GM11168 (cell line): Measurements from ENCODE around the gene MEOX2.

ENCODE experiments used
- in situ Hi-C: fragments of 300-500 bp; cut with MboI; formaldehyde crosslinking; loops from one replicate; pipeline ENCODE4 v1.12.0; 2022; ENCODE audit warnings: low sequenced_read_pairs; ENCODE audit not compliant: unreplicated experiment

MEOX2 gene

DNA sequence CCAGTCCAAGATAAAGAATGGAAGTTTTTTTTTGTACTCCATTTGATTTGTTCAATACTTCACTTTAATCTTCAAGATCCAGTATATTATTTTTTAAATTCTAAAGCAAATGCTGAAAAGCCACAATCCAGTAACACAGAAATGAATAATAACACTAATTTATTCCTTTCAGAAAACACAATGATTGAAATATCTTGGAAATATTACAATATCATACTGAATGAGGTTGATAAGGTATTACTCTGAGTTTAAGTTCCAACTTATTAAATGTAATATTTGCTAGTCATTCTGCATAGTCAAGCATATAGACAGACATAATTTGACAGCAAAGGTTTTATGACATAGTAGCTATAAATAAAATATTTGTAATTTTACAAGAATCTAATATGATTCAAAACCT lies 4.4 kb downstream of the MEOX2 start:
- in situ Hi-C loops, result no loop called here

DNA sequence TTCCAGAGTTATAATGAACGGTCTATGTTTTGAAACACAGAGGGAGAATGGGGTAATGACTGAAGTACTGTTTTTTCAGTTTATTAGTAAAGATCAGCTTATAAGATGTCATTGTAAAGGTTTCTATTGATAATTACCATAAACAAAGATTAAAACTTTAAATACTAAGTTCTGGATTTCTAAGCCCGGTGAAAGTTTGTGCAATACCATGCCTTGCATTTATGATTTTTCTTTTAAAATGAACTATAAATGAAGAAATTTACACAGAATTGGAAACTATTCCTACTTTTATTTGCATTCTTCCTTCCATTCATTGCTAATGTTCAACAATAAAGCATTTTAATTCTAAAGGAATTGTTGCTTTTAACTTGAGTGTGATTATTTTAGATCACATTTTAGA lies 4.9 kb downstream of the MEOX2 start:
- in situ Hi-C loops, result no loop called here

GRCh38 chr7:15681186-15681585 lies 5.3 kb downstream of the MEOX2 start:
- in situ Hi-C loops, result no loop called here

- in situ Hi-C loops, result no loop called here
Observed at GRCh38 chr7:15680446-15680845, 6.0 kb downstream of the MEOX2 start.

DNA sequence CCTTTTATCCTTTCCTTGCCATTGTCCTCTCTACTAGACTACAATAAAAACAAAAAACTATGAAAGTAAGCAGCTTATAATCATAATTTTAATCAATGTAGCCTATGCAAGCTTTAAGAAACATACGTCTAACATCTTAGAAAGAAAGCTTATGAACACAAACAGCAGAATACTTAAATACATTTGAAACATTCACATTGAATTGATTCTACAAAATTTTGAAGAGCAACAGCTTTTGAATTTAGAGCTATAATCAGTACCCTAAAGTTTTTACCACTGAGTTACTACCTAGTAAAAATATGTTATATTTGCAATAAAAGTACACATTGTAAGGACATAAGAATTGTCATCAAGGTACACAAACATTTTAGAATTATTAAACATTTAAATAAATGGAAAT lies 7.2 kb downstream of the MEOX2 start:
- in situ Hi-C loops, result no loop called here

- in situ Hi-C loops, result no loop called here
Observed at GRCh38 chr7:15678653-15679052, 7.8 kb downstream of the MEOX2 start.

DNA sequence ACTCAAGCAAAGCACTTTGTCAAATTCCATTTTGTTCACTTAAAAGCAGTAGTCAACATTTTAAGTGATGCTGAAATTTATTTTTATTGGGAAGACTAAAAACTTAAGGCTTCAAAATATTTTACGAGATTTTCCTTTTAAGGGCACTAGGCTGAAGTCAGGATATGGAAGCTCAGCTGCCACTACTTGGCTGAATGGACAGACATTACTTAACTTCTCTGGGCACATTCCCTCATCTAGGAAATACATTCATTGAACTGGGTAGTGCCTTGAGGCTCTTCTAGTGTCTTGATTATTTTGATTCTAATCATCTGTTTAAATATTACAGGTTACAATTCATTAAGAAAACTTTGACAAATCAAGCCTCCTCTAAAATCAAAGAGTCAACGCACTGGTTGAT lies 11.1 kb downstream of the MEOX2 start:
- in situ Hi-C loops, result no loop called here

DNA sequence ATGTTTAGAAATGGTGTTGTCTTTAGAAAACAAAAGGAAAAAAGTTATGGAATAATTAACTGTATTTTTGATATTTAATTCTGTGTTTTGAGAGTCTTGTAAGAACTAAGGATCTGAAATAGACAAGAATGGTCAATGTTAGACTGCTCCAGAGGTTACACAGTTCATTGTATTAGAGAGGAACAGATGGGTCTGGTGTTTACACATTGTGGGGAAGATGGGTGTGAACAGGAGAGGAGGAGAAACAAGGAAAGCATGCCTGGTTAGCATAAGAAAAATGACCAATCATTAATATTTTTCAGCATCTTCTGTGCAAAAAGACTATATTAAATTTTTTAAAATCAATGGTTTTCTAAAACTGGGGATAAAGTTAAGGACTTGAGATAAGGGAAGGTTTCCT lies 11.9 kb downstream of the MEOX2 start:
- in situ Hi-C loops, result no loop called here

GRCh38 chr7:15669443-15670090 lies 16.9 kb downstream of the MEOX2 start:
- in situ Hi-C loops, result no loop called here

DNA sequence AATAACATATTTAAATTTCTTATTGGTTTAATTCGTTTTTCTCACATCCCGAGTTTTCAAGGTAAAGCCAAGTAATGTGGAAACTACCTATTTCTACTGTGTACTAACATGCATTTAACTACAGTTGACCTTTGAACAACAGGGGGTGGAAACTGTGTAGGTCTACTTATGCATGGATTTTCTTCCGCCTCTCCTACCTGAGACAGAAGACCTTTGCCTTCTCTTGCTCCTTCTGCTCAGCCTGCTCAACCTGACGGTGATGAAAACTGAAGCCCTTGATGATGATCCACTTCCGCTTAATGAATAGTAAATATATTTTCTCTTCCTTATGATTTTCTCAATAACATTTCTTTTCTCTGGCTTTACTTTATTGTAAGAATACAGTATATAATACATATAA lies 18.5 kb downstream of the MEOX2 start:
- in situ Hi-C loops, result no loop called here

DNA sequence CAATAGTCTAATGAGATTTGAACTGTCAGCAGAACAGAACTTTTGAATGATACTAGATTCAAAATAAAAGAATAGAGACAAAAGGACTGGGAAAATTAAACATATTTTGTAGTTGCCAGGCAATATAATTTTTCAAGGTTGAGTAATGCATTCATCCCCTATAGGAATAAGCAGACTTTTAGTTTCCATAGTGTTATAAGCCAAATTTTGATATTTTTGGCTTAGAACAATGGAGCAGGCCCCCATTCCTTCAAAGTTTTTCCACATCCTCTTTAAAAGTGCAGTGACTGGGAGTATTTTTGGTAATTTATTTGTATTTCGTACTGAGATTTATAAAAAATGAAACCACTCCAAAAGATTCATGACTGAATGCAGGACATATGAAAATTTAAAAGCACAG lies 24.0 kb downstream of the MEOX2 start:
- in situ Hi-C loops, result no loop called here

- in situ Hi-C loops, result no loop called here
Observed at GRCh38 chr7:15658247-15658646, 28.2 kb downstream of the MEOX2 start.

DNA sequence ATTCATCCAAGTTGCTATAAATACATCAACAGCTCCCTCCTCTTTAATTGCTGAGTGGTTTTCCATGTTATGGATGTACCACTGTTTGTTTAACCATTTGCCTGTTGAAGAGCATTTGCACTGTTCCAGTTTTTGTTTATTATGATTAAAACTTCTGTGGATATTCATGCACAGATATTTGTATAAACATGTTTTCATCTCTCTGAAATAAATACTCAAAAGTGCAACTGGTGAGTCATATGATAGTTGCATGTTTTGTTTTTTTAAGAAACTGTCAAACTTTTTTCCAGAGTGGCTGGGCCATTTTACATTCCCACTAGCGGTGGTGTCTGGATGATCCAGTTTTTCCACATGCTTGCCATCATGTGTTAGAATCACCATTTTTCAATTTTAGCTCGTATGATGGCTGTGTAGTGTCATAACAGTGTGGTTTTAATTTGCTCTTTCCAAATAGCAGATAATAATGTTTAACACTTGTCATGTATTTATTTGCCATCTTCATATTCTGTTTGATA lies 33.6 kb downstream of the MEOX2 start:
- in situ Hi-C loops, result no loop called here

GRCh38 chr7:15651693-15652092 lies 34.8 kb downstream of the MEOX2 start:
- in situ Hi-C loops, result no loop called here

GRCh38 chr7:15650787-15651186 lies 35.7 kb downstream of the MEOX2 start:
- in situ Hi-C loops, result no loop called here

DNA sequence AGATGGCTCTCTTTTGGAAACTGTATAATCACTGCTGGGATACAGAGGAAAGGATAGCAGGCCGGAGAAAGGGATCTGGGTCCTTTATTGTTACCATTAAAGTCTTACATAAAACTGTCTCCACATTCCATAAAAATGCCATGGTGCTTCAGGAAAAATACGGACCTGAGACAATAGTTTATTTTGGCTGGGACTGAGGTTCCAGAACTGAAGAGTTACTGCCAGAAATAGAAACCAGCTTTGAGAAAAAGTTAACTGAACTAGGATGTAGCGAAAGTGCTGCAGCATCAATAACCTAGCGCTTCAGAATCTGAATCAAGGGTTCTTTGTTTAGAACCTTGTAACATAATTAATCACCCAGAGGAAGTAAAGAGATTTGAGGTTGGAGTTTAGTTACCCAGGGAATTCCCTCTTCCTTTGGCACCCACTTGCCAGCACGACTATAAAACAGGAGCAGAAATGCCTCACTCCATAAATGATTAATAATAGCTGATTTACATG lies 38.0 kb downstream of the MEOX2 start:
- in situ Hi-C loops, result no loop called here

DNA sequence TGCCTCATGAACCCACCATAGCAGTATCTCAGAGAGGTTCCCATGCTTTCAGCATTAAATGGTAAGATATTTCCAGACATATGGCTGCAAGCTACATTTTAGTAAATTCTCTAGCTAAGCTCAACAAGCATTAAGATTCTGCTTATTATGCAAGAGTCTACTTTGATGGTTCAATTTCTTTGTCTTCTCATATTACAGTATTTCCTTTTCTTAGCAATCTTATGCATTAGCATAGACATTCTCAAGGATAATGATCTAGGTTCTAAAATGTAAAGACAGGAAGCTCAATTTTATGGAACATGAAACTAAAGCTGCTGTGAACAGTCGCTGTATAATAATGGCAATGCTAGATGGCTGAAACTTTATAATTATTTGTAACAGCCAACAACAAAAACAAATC lies 39.2 kb downstream of the MEOX2 start:
- in situ Hi-C loops, result no loop called here

DNA sequence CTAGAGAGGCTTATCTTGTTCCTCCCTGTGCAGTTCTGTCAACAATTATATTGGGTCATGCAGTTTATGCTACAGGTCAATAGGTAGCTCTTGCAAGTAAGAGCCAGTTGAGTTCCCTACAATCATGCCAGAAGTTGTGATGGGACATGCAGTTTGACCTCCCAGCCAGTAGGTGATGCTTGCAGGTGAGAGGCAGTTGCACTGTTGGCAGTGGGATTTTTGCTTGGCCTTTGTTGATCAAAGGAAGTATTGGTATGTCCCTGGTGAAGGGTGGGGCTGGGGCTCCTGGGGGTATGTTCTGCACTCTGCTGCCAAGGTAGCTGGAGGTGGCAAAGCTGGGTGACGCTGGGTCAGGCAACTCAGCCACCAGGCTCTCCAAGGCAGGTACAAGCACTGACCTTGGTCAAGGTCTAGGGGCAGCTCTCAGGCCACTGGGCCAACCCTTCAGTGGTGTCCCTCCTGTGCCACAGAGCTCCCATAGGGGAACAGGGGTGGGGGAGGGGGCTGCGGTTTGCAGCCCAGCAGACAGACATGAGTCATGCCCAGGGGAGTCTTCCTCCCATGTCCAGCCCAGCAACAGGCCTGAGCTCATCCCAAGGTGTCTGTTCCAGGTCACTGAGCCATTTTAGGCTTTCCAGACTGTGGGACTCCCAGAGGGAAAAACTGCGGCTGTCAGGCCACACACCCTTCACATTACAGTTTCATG lies 43.3 kb downstream of the MEOX2 start:
- in situ Hi-C loops, result no loop called here

- in situ Hi-C loops, result no loop called here
Observed at GRCh38 chr7:15628876-15629275, 57.6 kb downstream of the MEOX2 start.

- in situ Hi-C loops, result no loop called here
Observed at GRCh38 chr7:15626041-15626440, 60.4 kb downstream of the MEOX2 start.

DNA sequence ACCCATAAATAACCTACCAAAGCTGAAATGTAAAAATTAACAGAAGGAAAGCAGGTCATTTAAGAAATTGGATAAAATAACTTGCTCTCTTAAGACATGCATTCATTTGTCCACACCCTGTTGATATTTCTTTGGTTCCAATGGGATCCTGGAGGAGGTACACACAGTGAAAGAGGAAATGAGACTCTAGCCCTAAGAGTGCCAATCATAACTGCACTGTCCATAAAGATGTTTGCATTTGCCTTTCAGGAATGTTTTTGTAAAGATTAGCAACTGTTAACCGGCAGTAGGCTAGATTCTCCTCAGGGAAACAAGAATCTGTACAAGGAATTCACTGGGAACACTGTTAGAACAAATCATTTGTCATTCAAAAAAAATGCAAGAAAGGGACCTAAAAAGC lies 61.0 kb downstream of the MEOX2 start:
- in situ Hi-C loops, result no loop called here

- in situ Hi-C loops, result no loop called here
Observed at GRCh38 chr7:15621468-15621867, 65.0 kb downstream of the MEOX2 start.
